Endothelial cell (in vitro differentiated cells): Measurements from ENCODE around the gene VAV2. TPM values are rescaled to one million over a fixed set of nuclear protein-coding genes. Genes with fewer than 3 reads are reported as not detected.

Source experiments
- DNase-seq: peaks from one replicate; pipeline ENCODE4 v3.0.0; 2021; ENCODE audit warnings: low spot score
- H3K27ac Mint-ChIP-seq: one replicate; pipeline ENCODE4 v1.8.0; 2021; ENCODE audit warnings: mixed read lengths, inconsistent platforms; ENCODE audit not compliant: unreplicated experiment
- H3K27me3 Mint-ChIP-seq: one replicate; pipeline ENCODE4 v1.8.0; 2021; ENCODE audit warnings: mild to moderate bottlenecking, moderate library complexity, mixed read lengths, inconsistent platforms; ENCODE audit not compliant: unreplicated experiment
- H3K36me3 Mint-ChIP-seq: one replicate; pipeline ENCODE4 v1.8.0; 2021; ENCODE audit warnings: mild to moderate bottlenecking, low read depth, mixed read lengths, inconsistent platforms; ENCODE audit not compliant: unreplicated experiment
- H3K4me1 Mint-ChIP-seq: one replicate; pipeline ENCODE4 v1.8.0; 2021; ENCODE audit warnings: mild to moderate bottlenecking, mixed read lengths, inconsistent platforms; ENCODE audit not compliant: unreplicated experiment
- H3K4me3 Mint-ChIP-seq: one replicate; pipeline ENCODE4 v1.8.0; 2021; ENCODE audit warnings: mild to moderate bottlenecking, mixed read lengths, inconsistent platforms; ENCODE audit not compliant: unreplicated experiment
- H3K9me3 Mint-ChIP-seq: one replicate; pipeline ENCODE4 v1.8.0; 2021; ENCODE audit warnings: mixed read lengths, inconsistent platforms; ENCODE audit not compliant: unreplicated experiment
- total RNA-seq: library from RNA; stranded (reverse); fragmentation: NEBNext Ultra II Directional; extraction: Animal tissue kit (Norgen Biotek cat#: 25700); gene quantifications from one replicate; pipeline ENCODE4 v1.2.1, GENCODE V29; 2021; ENCODE audit not compliant: unreplicated experiment
- TF ChIP-seq, protein P1 (sequence below): fragments of 200-600 bp; sonication (generic); IDR thresholded peaks from one replicate; pipeline ENCODE4 v1.5.0; 2021; ENCODE audit warnings: antibody characterized with exemption; ENCODE audit not compliant: unreplicated experiment

The VAV2 gene
- total RNA-seq, 1 donor from 2014 or later: 27.2 TPM

DNA sequence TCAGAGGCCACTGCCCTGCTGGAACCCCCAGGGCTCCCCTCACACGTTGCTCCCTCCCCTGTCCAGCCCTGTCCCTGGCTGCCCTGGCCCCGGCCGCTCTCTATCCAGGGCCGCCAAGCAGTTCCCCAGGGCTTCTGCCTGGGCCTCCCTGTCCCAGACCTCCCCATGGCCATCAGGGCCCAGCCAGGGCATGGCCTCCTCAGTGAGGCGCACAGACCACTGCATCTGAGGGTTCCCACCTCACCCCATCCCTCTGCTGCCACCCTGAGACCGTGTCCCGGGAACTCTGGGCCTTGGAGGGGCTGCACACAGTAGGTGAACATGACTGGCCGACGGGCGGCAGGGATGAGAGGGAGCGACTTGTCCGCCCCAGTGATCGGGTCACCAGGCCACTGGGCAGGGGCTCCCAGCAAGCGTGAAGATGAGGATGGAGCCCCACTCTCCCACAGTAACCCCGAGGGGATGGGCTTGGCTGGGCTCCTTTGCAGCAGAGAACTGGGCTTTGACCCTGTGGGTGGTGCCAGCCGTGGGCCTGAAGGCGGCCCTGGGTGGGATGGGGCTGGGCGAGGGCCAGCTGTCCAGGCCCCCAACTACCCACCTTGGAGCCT lies 145.5 kb downstream of the VAV2 start:
- Mint-ChIP-seq H3K4me1 (peaks cover 22% of the 10 kb centered on the region), H3K27me3 (peaks cover 6% of the 10 kb centered on the region), H3K4me3 (no peak overlapping the region), H3K27ac (no peak overlapping the region), H3K36me3 (peaks cover 1% of the 10 kb centered on the region), H3K9me3 (no peaks in the 10 kb centered on the region)
- TF ChIP-seq, protein P1, sequence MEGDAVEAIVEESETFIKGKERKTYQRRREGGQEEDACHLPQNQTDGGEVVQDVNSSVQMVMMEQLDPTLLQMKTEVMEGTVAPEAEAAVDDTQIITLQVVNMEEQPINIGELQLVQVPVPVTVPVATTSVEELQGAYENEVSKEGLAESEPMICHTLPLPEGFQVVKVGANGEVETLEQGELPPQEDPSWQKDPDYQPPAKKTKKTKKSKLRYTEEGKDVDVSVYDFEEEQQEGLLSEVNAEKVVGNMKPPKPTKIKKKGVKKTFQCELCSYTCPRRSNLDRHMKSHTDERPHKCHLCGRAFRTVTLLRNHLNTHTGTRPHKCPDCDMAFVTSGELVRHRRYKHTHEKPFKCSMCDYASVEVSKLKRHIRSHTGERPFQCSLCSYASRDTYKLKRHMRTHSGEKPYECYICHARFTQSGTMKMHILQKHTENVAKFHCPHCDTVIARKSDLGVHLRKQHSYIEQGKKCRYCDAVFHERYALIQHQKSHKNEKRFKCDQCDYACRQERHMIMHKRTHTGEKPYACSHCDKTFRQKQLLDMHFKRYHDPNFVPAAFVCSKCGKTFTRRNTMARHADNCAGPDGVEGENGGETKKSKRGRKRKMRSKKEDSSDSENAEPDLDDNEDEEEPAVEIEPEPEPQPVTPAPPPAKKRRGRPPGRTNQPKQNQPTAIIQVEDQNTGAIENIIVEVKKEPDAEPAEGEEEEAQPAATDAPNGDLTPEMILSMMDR: no peak
- no peak for DNase-seq

DNA sequence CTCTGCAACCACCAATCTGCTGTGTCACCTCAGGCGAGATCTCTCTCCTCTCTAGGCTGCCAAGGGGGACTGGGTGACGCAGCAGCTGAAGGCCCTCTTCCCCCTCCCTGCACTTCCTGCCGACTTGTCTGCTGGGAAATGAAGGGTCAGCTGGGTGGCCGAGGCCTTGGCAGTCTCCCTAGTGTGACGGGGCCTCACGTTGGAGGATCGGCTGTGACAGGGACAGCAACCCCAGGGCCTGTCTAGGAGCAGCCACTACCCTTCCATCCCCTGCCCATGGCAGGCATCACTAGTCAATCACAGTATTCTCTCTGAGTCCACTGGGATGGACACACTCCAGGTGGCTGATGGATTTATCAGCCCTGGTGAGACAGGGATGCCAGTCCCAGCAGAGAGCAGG lies 146.7 kb downstream of the VAV2 start:
- H3K27me3 Mint-ChIP-seq: peaks cover 7% of the 10 kb centered on the region
- H3K4me3 Mint-ChIP-seq: no peak overlapping the region
- H3K4me1 Mint-ChIP-seq: peaks cover 29% of the 10 kb centered on the region
- TF ChIP-seq, protein P1: no peak
- no peaks in the 10 kb centered on the region for H3K9me3 Mint-ChIP-seq
- H3K36me3 Mint-ChIP-seq: no peaks in the 10 kb centered on the region
- H3K27ac Mint-ChIP-seq: no peak overlapping the region
- no peak for DNase-seq

DNA sequence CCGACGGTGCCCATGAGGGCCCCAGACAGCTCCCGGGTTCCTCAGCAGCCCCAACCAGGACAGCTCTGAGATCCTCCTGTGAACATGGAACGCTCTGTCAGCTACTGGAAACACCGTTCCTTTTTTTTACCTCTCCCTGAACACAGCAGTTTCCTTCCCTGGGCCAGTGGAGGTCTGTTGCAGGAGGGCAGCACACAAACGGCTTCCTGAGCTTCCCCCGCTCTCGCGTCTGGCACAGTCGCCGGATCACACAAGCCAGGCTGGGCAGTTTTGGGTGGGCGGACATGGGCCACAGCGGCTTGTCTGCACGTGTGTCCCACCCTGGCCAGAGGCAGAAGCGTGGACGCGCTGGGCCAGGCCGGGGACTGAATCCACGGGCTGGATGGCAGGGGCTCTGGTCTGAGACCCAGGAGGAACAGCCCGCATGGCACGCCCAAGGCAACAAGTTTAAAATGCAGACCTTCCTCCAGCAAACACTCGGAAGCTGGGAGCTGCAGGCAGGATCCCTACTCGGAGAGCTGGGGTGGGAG lies 147.2 kb downstream of the VAV2 start:
- Mint-ChIP-seq H3K9me3 (no peaks in the 10 kb centered on the region), H3K4me1 (peaks cover 34% of the 10 kb centered on the region), H3K36me3 (no peaks in the 10 kb centered on the region), H3K4me3 (no peak overlapping the region), H3K27me3 (peaks cover 6% of the 10 kb centered on the region), H3K27ac (peak overlapping the region; percentile 9)
- TF ChIP-seq, protein P1: no peak
- DNase-seq: no peak

DNA sequence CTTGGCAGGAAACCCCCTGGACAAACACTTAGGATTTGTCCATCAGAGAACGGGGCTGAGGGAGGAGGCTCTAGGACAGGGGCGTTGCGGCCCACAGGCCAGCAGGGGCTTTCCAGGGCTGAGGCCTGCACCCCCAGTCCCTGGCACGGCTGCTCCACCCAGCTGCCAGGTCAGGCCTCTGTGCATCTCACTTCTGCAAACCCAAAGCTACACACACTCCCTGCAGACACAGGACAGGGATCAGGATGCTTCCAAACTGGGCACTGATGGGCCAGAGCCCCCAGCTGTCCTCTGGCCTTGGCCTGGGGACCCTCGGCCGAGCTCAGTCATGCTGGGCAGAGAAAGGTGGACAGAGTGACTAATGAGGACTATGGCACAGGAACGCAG lies 147.7 kb downstream of the VAV2 start:
- no peak overlapping the region for H3K27ac Mint-ChIP-seq
- H3K4me1 Mint-ChIP-seq: peaks cover 39% of the 10 kb centered on the region
- no peaks in the 10 kb centered on the region for H3K36me3 Mint-ChIP-seq

DNA sequence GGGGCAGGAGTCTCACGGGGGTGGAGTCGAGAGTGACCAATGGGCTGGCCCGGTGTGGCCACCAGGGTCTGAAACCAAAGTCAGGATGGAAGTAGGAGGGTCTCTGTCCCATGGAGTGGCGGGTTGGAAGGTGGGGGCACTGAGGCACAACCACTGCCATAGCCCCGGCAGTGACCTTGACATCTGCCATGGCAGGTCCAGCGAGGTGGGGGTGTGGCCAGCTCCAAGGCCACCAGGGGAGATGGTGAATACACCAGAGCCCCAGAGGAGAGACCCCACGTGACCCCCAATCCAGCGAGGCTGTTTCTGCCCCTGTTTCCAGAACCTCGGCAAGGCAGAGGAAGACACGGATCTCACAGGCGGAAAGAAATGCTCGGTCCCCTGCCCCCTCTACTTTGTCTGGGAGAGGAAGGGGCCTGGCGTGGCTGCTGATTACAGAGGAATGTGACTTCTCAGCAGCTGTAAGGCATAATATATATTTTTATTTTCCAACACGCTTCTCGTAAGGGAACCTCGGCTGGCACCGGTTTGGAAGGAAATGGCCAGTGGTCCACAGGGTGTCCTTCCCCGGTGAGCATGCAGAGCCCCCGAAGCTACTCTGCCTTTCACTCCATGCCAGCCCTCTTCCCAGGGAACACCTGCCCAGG lies 148.2 kb downstream of the VAV2 start:
- H3K27me3 Mint-ChIP-seq: peaks cover 5% of the 10 kb centered on the region
- H3K9me3 Mint-ChIP-seq: no peaks in the 10 kb centered on the region
- TF ChIP-seq, protein P1: no peak
- no peaks in the 10 kb centered on the region for H3K36me3 Mint-ChIP-seq
- no peak overlapping the region for H3K4me3 Mint-ChIP-seq
- no peak for DNase-seq
- peaks cover 42% of the 10 kb centered on the region for H3K4me1 Mint-ChIP-seq
- H3K27ac Mint-ChIP-seq: peak overlapping the region; percentile 57

More for the DNA sequence above, 147.7 kb downstream of the VAV2 start:
- Mint-ChIP-seq H3K9me3 (no peaks in the 10 kb centered on the region), H3K27me3 (peaks cover 5% of the 10 kb centered on the region), H3K4me3 (no peak overlapping the region)
- TF ChIP-seq, protein P1: no peak
- DNase-seq: no peak
